Ramos (cell line): ENCODE data around the gene B3GALNT2.
"Not testable (repeated sequence)": the region's sequence is repeated elsewhere in the genome, so short reads cannot be mapped to it uniquely, and the experiment has no call there.

ENCODE experiments used
- in situ Hi-C: fragments of 300-500 bp; cut with MboI; formaldehyde crosslinking; loops from one replicate; pipeline ENCODE4 v1.14.3; 2022; ENCODE audit warnings: low sequenced_read_pairs; ENCODE audit not compliant: unreplicated experiment

Gene B3GALNT2

GRCh38 chr1:235504122-235504493 is at the start of gene B3GALNT2:
Gene B3GALNT2 (minus strand): TSS chr1:235504452. CDS start chr1:235504252, 200 bp downstream.
- in situ Hi-C loops, result loop anchor here (25.0 kb wide), 1 partner anchor 458 kb away; no protein-coding TSS in a partner anchor

GRCh38 chr1:235553112-235553551 is 48.9 kb upstream of the B3GALNT2 start:
- in situ Hi-C loops, result no loop called here

GRCh38 chr1:235552146-235552716 is 48.0 kb upstream of the B3GALNT2 start:
- in situ Hi-C loops, result no loop called here

GRCh38 chr1:235549351-235550139 is 45.3 kb upstream of the B3GALNT2 start:
- in situ Hi-C loops, result no loop called here

- in situ Hi-C loops, result not testable (repeated sequence)
Observed at GRCh38 chr1:235546369-235547155, 42.3 kb upstream of the B3GALNT2 start.

- in situ Hi-C loops, result no loop called here
Observed at GRCh38 chr1:235545292-235545930, 41.2 kb upstream of the B3GALNT2 start.

GRCh38 chr1:235542845-235543244 is 38.6 kb upstream of the B3GALNT2 start:
- in situ Hi-C loops, result not testable (repeated sequence)

- in situ Hi-C loops, result no loop called here
Observed at GRCh38 chr1:235533476-235534168, 29.4 kb upstream of the B3GALNT2 start.

GRCh38 chr1:235532360-235532759 is 28.1 kb upstream of the B3GALNT2 start:
- in situ Hi-C loops, result no loop called here

- in situ Hi-C loops, result no loop called here
Observed at GRCh38 chr1:235527196-235527814, 23.1 kb upstream of the B3GALNT2 start.

GRCh38 chr1:235525314-235525713 is 21.1 kb upstream of the B3GALNT2 start:
- in situ Hi-C loops, result no loop called here

- in situ Hi-C loops, result loop anchor here (25.0 kb wide), 1 partner anchor 445 kb away; no protein-coding TSS in a partner anchor
Observed at GRCh38 chr1:235516862-235517446, 12.7 kb upstream of the B3GALNT2 start.

- in situ Hi-C loops, result loop anchor here (25.0 kb wide), 1 partner anchor 446 kb away; no protein-coding TSS in a partner anchor
Observed at GRCh38 chr1:235515844-235516512, 11.7 kb upstream of the B3GALNT2 start.

- in situ Hi-C loops, result loop anchor here (25.0 kb wide), 1 partner anchor 449 kb away; no protein-coding TSS in a partner anchor
Observed at GRCh38 chr1:235513495-235514366, 9.5 kb upstream of the B3GALNT2 start.

GRCh38 chr1:235511470-235512240 is 7.4 kb upstream of the B3GALNT2 start:
- in situ Hi-C loops, result loop anchor here (25.0 kb wide), 1 partner anchor 451 kb away; no protein-coding TSS in a partner anchor

GRCh38 chr1:235510823-235511222 is 6.6 kb upstream of the B3GALNT2 start:
- in situ Hi-C loops, result loop anchor here (25.0 kb wide), 1 partner anchor 451 kb away; no protein-coding TSS in a partner anchor
